Raji (cell line): ENCODE results near the gene GNAI1.

ENCODE experiments used
- POLR2A ChIP-seq: IDR thresholded peaks from 2 replicates; pipeline ENCODE4 v1.6.1; 2011; ENCODE audit warnings: low read depth, low read length, control low read depth; ENCODE audit not compliant: insufficient read depth

The GNAI1 gene

DNA sequence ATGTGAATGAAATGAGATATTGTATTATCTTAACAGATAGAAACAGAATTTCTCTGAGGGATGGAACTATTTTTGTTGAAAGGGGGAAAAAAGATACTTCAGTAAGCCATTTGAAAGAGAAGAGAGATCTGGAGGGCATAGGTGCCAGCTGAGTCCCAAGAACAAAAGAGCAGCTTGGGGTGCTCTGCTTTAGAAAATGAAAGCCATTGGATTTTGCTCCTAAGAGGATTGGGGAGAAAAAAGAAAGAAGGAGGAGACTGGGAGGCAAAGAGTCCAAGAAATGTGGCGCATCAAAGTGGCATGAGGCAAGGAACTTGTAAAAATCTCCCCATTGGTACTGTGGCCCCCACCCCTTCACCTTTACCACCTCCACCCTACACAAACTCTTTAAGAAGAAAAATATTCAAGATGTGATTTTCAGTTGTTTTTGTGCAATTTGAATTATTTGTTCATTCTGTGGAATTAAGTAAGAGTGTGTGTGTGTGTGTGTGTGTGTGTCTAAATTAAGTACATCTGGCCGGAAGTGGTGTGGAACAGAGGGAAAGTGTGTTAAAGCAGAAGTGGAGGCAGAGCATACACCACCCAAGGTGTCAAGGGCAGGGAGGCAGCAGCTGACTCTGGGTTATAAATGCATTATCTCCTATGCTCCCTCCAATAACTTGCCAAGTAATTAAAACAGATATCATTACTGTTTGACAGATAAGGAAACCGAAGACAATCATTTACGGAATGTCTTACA is 9.9 kb upstream of the GNAI1 start:
- TF ChIP-seq POLR2A: no peak

DNA sequence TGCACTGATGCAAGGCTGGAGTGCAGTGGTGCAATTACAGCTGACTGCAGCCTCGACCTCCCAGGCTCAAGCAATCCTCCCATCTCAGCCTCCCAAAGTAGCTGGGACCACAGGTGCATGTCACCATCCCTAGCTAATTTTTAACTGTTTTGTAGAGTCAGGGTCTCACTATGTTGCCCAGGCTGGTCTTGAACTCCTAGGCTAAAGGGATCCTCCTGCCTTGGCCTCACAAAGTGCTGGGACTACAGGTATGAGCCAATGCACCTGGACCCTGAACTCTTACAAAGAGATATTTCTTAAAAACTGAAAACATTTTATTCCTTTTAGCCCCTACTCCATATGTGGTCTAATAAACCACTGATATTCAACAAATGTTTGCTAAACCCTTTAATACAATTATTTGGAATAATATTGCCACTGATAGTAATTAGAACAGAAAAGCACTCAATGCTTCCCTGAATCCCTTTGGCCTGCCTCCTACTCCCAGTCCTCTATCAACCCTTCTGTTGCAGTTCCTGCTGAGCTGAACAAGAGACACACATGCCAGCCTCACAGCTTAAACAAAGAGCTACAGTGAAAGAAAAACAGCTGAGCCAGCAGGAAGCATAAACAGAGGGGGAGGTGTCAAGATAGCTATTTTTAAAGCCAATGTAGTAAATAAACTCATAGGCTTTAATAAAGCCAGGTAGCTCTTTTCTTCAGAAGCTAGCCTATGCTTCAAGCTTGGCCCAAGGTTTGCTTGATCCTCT is 7.0 kb upstream of the GNAI1 start:
- no peak for TF ChIP-seq POLR2A

DNA sequence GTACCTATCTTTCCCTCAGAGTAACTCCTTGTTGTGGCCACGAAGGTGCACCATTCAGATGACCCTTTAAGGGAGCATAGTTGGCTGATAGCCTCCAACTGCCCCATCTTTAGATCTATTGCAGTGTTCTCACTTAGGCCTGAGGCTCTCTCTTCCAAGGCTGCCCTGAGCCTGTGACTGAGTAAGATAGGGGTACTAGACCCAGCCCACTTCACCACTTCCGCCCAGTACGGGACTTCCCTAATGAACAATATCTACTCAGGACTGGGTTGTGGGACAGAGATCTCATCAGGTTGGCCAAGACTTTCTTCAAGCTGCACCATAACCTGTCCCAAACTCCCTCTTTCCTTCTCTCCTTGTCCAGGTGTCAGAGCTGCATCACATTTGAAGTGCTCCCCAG is 5.7 kb upstream of the GNAI1 start:
- no peak for TF ChIP-seq POLR2A

DNA sequence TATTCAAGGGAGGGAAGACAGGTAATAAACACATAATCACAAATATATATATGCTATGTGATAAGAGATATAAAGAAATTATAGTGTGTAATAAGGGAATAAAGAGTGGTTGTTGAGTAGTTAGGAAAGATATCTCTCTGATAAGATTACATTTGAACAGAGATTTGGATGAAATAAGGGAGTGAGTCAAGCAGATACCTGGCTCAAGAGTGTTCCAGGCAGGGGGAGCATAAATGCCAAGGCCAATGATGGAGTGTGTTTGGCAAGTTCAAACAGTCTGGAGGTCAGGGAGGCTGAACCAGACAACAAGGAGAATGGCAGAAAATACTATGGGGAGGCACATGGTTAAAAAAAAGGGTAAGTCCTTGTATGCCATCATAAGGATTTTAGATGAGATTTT is 4.8 kb upstream of the GNAI1 start:
- no peak for TF ChIP-seq POLR2A

GRCh38 chr7:80131675-80132435 is 2.8 kb upstream of the GNAI1 start:
- no peak for TF ChIP-seq POLR2A

- TF ChIP-seq POLR2A: no peak
Measured at GRCh38 chr7:80132594-80132993, 2.0 kb upstream of the GNAI1 start.

DNA sequence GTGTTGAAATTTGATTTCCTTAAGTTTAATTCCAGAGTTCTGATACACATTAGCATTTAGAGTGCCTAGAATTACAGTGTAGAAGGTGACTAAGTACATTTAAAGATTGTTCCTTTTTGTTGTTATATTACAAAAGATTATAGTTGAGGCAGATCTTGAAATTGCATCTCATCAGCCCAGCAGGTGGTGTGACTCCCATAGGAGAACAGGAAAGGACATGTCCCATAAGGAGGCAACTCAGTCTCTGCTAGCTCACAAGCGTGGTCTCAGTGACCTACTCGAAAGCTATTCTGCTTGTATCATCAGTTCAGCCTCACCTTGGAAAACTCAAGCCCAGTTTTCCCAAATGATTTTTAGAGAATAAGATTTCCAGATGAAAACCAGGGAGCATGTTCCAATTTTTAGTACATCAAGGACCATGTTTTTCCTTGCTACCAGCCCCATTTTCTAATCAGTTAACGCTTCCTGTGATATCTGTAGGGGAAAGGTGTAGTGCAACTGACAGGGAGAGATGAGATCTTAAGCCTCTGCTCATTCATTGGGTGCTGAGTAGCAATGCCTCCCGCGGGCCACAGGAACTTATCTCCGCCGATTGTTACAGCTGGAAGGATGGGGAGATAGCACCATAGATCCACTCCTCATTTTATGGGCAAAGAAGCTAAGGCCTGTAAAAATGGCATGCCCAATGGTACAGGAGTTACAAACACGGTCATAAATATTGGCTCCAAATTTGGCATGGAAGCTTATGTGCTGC is 1.1 kb upstream of the GNAI1 start:
- no peak for TF ChIP-seq POLR2A

- no peak for TF ChIP-seq POLR2A
Measured at GRCh38 chr7:80134115-80134535, 506 bp upstream of the GNAI1 start.

- TF ChIP-seq POLR2A: no peak
Measured at GRCh38 chr7:80135309-80136104, 876 bp downstream of the GNAI1 start.

DNA sequence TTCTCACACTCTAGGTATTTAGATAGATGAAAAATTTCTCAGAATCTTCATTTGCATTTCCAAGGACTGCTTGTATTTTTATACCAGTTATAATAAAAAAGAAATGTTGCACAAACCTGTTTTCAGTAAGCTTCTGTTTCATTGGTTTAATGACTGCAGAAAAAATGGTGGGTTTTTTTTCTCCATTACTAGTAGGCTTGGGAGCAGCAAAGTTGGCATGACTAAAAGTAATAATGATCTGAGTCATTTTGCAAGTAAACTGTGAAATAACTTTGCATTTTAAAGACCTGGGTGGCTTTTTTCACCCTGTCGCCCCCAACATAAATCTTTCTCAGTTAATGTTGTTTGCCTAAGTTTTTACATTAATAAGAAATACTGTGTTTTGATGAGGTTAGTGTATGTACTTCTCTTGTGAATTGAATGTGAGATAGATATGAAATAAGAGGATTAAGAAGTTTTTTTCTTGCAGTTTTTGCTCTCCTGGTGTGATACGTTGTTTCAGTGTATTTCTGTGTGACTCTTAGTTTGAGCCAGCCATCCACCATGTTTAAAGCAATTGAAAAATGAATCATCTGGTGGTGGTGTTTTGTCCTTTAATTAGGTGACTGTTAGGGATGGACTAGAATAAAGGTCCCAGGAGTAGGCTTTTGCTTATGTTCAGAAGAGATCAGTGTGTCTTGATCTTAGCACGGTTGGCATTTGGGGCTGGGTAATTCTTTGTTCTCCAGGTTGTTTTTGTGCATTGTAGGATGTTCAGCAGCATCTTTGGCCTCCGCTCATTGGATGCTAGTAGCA is 1.8 kb downstream of the GNAI1 start:
- no peak for TF ChIP-seq POLR2A

DNA sequence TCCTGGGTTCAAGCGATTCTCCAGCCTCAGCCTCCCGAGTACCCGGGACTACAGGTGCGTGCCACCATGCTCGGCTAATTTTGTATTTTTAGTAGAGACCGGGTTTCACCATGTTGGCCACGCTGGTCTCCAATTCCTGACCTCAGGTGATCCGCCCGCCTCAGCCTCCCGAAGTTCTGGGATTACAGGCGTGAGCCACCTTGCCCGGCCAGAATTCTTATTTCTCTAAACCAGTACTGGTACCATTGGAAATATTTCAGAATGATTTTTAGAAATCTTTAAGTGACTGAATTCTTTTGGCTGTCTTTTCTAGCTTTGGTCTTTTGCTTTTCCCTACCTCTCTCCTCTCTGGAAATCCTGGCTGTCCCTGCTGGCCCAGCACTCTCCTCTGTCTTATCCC is 2.8 kb downstream of the GNAI1 start:
- no peak for TF ChIP-seq POLR2A

GRCh38 chr7:80139236-80139635 is 4.6 kb downstream of the GNAI1 start:
- TF ChIP-seq POLR2A: no peak

GRCh38 chr7:80140388-80140787 is 5.8 kb downstream of the GNAI1 start:
- TF ChIP-seq POLR2A: no peak

GRCh38 chr7:80141376-80141775 is 6.7 kb downstream of the GNAI1 start:
- TF ChIP-seq POLR2A: no peak
